ENCODE results near the gene DOCK4.

The DOCK4 gene

DNA sequence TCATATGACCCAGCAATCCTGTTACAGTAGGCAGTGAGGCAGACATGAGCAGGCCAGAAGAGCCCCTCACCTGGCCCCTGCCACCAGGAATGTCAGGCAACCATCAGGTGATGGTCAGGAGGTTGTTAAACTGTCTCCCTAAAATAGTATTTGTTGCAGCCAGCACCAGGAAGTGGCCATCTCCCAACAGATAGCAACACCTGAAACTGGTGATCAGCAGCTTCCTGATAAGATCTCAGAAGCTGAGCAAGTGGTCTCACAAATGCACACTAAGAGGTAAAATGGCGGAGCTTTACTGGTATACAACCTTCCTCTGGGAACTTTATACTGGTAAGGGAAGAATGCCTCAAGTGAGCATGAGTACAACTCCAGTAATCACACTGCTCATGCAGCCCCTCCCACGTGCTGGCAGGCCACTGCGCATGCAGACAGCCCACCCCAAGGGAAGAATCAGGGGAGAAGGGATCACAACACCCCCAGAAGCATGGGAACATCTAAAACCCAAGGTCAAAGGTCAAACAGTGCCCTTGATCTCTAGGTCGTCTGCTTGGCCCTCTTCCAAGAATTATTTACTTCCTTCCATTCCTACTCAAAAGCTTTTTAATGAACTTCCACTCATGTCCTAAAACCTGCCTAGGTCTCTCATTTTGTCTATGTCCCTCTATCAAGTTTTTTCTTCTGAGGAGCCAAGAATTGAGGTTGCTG, 133.5 kb downstream of the DOCK4 start:
- Histone ChIP-seq H3K9me3 (peaks cover 5% of the 10 kb centered on the region; the same call in 1 of the 2 replicates), H3K27me3 (no peaks in the 10 kb centered on the region), H3K4me1 (no peaks in the 10 kb centered on the region), H3K36me3 (no peaks in the 10 kb centered on the region), H3K4me3 (ENCODE audit: low read depth, low read length) (no peak overlapping the region)
- no peak for DNase-seq
- TF ChIP-seq, protein P1, sequence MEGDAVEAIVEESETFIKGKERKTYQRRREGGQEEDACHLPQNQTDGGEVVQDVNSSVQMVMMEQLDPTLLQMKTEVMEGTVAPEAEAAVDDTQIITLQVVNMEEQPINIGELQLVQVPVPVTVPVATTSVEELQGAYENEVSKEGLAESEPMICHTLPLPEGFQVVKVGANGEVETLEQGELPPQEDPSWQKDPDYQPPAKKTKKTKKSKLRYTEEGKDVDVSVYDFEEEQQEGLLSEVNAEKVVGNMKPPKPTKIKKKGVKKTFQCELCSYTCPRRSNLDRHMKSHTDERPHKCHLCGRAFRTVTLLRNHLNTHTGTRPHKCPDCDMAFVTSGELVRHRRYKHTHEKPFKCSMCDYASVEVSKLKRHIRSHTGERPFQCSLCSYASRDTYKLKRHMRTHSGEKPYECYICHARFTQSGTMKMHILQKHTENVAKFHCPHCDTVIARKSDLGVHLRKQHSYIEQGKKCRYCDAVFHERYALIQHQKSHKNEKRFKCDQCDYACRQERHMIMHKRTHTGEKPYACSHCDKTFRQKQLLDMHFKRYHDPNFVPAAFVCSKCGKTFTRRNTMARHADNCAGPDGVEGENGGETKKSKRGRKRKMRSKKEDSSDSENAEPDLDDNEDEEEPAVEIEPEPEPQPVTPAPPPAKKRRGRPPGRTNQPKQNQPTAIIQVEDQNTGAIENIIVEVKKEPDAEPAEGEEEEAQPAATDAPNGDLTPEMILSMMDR (IDR thresholded peaks at IDR 0.05; ENCODE audit: low read depth, low read length) = no peak

DNA sequence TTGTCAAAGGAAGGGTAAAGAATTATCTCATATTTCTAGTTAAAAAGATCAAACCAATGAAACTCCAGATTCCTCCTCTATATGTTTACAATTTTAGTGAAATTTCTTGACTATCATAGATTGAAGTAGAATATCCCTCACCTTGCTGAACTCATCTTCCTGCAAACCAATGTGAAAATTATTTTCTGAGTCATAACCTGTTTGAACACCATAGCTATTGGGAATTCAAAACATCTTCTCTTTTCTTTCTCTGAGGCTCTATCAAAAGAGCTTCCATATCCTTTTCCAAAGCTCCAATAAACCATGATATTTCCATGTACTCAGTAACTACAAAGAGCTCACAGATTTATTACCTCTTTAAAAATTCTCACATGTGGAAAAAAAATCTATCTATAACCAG, 134.3 kb downstream of the DOCK4 start:
- no peak for DNase-seq
- H3K4me1 ChIP-seq = no peaks in the 10 kb centered on the region; the same call in 1 of the 2 replicates
- no peaks in the 10 kb centered on the region for H3K27me3 ChIP-seq
- H3K4me3 ChIP-seq (ENCODE audit: low read depth, low read length) = no peak overlapping the region
- H3K36me3 ChIP-seq = no peaks in the 10 kb centered on the region
- H3K9me3 ChIP-seq = peaks cover 5% of the 10 kb centered on the region; the same call in 1 of the 2 replicates
- TF ChIP-seq, protein P1 (IDR thresholded peaks at IDR 0.05; ENCODE audit: low read depth, low read length) = no peak

DNA sequence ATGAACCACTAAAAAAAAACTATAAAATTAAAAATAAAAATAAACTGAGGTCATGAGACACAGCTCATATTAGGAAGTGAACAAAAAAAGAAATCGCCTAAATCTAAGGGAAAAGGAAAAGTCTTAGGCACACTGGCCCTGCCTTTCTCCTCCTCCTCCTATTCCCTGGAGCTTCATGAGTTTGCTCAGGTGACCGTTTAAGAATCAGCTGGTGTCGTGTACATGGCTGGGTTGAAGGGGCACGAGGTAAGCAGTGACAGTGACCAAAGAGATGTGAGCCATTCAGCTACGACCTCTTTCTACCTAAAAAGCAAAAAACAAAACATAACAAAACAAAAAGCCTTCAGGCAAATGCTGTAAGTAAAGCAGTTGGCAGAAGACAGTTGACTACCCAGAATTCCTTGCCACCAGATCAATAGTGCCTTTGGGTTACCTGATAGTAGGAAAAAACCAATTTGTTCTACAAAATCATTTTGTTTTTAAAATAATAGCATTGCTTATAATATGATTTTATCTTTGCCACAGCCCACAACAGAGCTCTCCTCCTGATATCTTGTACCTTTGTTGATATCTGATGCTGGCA, 135.4 kb downstream of the DOCK4 start:
- TF ChIP-seq, protein P1 (IDR thresholded peaks at IDR 0.05; ENCODE audit: low read depth, low read length) = no peak
- no peaks in the 10 kb centered on the region for H3K36me3 ChIP-seq
- no peaks in the 10 kb centered on the region for H3K27me3 ChIP-seq
- H3K9me3 ChIP-seq = peaks cover 5% of the 10 kb centered on the region; the same call in 1 of the 2 replicates
- DNase-seq = no peak
- H3K4me1 ChIP-seq = no peaks in the 10 kb centered on the region; the same call in 1 of the 2 replicates
- H3K4me3 ChIP-seq (ENCODE audit: low read depth, low read length) = no peak overlapping the region

DNA sequence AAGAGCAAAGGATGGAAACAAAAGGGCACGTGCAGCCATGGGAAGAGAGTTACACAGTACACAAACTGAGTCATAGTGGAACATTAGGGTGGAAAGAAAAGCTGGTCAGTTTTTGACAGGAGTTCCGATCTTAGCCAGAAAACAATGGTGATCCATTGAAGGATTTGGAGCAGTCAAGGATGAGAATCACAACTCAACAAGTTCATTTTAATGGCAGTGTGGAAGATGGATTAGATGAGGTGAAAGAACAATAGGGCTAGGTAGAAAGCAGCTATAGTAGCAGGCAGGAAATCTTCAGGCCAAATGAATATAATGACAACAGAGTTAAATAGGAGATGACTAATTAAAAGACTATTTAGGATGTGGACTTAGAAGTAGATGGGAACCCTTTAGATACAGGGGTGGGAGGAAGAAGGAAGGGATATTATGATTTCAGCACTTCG, 136.3 kb downstream of the DOCK4 start:
- Histone ChIP-seq H3K9me3 (peaks cover 4% of the 10 kb centered on the region; the same call in 1 of the 2 replicates), H3K27me3 (no peaks in the 10 kb centered on the region), H3K36me3 (no peaks in the 10 kb centered on the region), H3K4me3 (ENCODE audit: low read depth, low read length) (no peak overlapping the region), H3K4me1 (no peaks in the 10 kb centered on the region; the same call in 1 of the 2 replicates)
- DNase-seq = no peak
- TF ChIP-seq, protein P1 (IDR thresholded peaks at IDR 0.05; ENCODE audit: low read depth, low read length) = no peak

DNA sequence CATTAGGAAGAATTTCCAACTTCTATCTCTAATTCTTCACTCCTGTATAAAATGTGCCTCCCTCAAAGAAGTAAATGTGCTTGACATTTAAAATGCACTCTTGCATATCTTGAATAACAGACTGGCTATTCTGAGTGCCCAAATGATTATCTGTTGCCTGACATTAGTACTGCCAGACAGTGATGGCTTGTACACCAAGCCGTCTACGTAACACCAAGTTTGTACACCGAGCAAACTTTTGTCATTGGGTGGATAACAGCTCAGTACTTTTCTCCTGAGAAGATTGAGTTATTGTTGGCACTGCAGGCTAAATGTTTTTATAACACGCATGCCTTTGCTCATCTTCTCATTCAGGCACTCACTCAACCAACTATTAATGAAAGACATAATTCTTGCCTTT, 137.2 kb downstream of the DOCK4 start:
- Histone ChIP-seq H3K9me3 (no peaks in the 10 kb centered on the region), H3K4me3 (ENCODE audit: low read depth, low read length) (no peak overlapping the region), H3K36me3 (no peaks in the 10 kb centered on the region), H3K27me3 (no peaks in the 10 kb centered on the region), H3K4me1 (no peaks in the 10 kb centered on the region; the same call in 1 of the 2 replicates)
- TF ChIP-seq, protein P1 (IDR thresholded peaks at IDR 0.05; ENCODE audit: low read depth, low read length) = no peak
- DNase-seq = no peak

Measured in BE2C (cell line).